RWPE2 (cell line): ENCODE results near the gene ANKS1B.

Experiments used
- ATAC-seq: fragments of 200-7000 bp; cut with Tn5 transposase; 3 replicates; pipeline ENCODE4 v1.9.1; 2021; ENCODE audit warnings: low read depth
- DNase-seq: peaks from one replicate; pipeline ENCODE4 v3.0.0-alpha.2; 2020; ENCODE audit warnings: low spot score
- H3K27ac ChIP-seq: fragments of 450-650 bp; 2 replicates; pipeline ENCODE4 v1.5.1; 2017; ENCODE audit warnings: mild to moderate bottlenecking; ENCODE audit not compliant: poor library complexity, severe bottlenecking
- H3K27me3 ChIP-seq: fragments of 250-450 bp; sonication (Bioruptor Pico); 2 replicates; pipeline ENCODE4 v1.5.1; 2021; ENCODE audit warnings: mild to moderate bottlenecking, moderate library complexity; ENCODE audit not compliant: insufficient read depth, poor library complexity, severe bottlenecking
- H3K36me3 ChIP-seq: fragments of 250-450 bp; sonication (Bioruptor Pico); 2 replicates; pipeline ENCODE4 v1.5.1; 2020; ENCODE audit warnings: low read depth, mild to moderate bottlenecking, moderate library complexity
- H3K4me1 ChIP-seq: fragments of 250-450 bp; sonication (Bioruptor Pico); 2 replicates; pipeline ENCODE4 v1.5.1; 2021; ENCODE audit warnings: mild to moderate bottlenecking, moderate library complexity; ENCODE audit not compliant: insufficient read depth, poor library complexity, severe bottlenecking
- H3K4me3 ChIP-seq: fragments of 250-450 bp; sonication (Bioruptor Pico); 2 replicates; pipeline ENCODE4 v1.5.1; 2021; ENCODE audit warnings: mild to moderate bottlenecking, moderate library complexity; ENCODE audit not compliant: severe bottlenecking
- H3K9me3 ChIP-seq: fragments of 250-450 bp; sonication (Bioruptor Pico); 2 replicates; pipeline ENCODE4 v1.5.1; 2021; ENCODE audit warnings: mild to moderate bottlenecking, moderate library complexity; ENCODE audit not compliant: severe bottlenecking
- TF ChIP-seq, protein P1 (sequence below): fragments of 450-650 bp; IDR thresholded peaks from one replicate; pipeline ENCODE4 v1.5.1; 2017; ENCODE audit warnings: mild to moderate bottlenecking, moderate library complexity; ENCODE audit not compliant: poor library complexity, severe bottlenecking

The ANKS1B gene

DNA sequence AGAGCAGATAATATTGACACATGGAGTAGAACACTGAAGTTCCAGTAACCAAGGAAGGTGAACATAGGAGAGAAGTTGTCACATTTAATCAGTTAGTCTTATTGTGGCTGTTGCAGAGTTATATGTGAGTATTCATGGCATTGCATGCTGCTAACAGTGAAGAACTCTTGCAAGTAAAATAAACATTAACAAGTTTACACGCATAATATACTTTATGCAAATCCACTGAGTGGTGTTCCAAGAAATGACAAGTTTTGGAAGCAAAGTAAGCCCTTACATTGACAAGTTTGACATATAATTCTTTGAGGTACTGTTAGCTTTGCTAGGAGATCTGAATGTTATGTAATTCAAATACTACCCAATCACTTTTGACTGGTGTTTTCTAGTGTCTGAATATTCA lies 125.6 kb downstream of the ANKS1B start:
- TF ChIP-seq, protein P1, sequence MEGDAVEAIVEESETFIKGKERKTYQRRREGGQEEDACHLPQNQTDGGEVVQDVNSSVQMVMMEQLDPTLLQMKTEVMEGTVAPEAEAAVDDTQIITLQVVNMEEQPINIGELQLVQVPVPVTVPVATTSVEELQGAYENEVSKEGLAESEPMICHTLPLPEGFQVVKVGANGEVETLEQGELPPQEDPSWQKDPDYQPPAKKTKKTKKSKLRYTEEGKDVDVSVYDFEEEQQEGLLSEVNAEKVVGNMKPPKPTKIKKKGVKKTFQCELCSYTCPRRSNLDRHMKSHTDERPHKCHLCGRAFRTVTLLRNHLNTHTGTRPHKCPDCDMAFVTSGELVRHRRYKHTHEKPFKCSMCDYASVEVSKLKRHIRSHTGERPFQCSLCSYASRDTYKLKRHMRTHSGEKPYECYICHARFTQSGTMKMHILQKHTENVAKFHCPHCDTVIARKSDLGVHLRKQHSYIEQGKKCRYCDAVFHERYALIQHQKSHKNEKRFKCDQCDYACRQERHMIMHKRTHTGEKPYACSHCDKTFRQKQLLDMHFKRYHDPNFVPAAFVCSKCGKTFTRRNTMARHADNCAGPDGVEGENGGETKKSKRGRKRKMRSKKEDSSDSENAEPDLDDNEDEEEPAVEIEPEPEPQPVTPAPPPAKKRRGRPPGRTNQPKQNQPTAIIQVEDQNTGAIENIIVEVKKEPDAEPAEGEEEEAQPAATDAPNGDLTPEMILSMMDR = no peak
- H3K4me1 ChIP-seq = no peaks in the 10 kb centered on the region
- ATAC-seq (no peak), DNase-seq (no peak)
- peaks cover 2% of the 10 kb centered on the region for H3K27me3 ChIP-seq
- no peak overlapping the region for H3K4me3 ChIP-seq
- no peak overlapping the region for H3K27ac ChIP-seq
- H3K9me3 ChIP-seq = no peaks in the 10 kb centered on the region
- H3K36me3 ChIP-seq = no peaks in the 10 kb centered on the region

DNA sequence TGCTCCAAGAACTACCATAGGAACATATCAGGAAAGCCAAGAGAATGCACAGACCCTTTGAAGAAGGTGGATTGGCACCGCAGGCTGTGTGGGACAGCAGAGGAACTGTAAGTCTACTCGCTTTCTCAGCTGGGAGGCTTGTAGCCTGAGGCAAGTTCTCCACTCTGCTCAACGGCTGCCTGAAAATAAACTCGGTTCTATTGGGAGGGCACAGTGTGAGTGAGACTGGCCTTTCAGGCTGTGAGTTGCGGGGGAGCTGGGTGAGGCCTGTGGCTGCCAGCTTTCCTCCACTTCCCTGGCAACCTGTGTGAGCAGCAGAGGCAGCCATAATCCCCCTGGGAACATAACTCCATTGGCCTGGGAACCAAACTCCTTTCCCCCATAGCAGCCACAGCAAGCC lies 132.1 kb downstream of the ANKS1B start:
- Histone ChIP-seq H3K27me3 (peaks cover 2% of the 10 kb centered on the region), H3K4me1 (no peaks in the 10 kb centered on the region), H3K27ac (no peak overlapping the region), H3K4me3 (no peak overlapping the region), H3K36me3 (no peaks in the 10 kb centered on the region), H3K9me3 (no peaks in the 10 kb centered on the region)
- TF ChIP-seq, protein P1 = no peak
- DNase-seq (no peak), ATAC-seq (no peak)

DNA sequence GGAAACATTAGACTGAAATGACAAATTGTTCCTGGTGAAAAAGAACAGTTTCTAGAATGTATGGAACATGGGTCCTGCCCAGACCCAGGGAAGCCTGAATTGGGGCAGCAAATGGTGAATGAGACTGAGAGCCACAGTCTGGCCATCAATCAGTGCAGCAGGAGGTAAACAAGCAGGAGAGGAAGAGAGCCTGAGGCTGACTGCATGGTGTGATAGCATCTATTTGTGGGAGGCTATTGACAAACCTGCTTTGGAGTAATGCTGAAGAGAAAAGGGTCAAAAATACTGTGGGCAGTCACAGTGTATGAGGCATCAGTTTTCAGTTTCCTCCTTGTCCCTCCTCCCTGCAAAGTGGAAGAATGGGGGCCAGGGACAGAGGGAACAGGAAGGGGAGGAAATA lies 136.8 kb downstream of the ANKS1B start:
- Histone ChIP-seq H3K4me3 (no peak overlapping the region), H3K4me1 (no peaks in the 10 kb centered on the region), H3K36me3 (no peaks in the 10 kb centered on the region), H3K27ac (no peak overlapping the region), H3K27me3 (peaks cover 2% of the 10 kb centered on the region), H3K9me3 (no peaks in the 10 kb centered on the region)
- TF ChIP-seq, protein P1 = no peak
- no peak for DNase-seq
- no peak for ATAC-seq

DNA sequence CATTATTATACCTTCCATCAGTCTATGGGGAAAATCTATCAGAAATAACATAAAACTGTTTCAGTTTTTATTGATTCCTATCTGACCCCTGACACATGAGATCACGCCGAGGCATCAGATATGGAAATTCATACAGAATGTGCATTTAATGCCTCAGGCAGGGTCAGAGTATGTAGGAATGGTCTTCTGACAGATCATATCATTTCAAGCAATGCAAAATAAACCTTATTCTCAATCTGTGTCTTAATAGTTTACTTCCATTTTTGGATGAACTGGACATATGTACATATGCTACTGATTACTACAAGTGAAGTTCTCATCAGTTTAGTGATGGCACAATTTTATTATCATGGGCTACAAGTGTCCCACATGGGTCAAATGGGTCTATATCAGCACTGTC lies 150.0 kb downstream of the ANKS1B start:
- TF ChIP-seq, protein P1 = no peak
- Histone ChIP-seq H3K4me1 (no peaks in the 10 kb centered on the region), H3K9me3 (no peaks in the 10 kb centered on the region), H3K27me3 (no peaks in the 10 kb centered on the region), H3K36me3 (no peaks in the 10 kb centered on the region), H3K27ac (no peak overlapping the region), H3K4me3 (no peak overlapping the region)
- no peak for DNase-seq
- no peak for ATAC-seq

DNA sequence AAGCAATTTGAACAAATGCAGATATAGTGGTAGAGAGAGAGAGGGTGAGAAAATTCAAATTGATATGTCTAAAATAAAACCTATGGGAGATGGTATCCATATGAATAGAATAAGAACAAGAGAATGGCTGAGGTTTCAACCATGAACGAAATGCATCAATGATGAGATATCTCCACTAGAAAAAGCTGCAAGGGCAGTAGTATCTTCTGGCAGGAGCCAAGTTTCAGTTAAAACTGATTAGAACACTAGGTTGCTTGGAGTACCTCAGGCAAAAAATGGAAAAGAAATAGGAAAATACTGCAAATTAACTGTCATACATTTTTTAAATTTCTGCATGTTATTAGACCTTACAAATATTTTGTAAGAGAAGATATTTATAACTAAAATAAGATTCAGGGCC lies 151.3 kb downstream of the ANKS1B start:
- DNase-seq (no peak), ATAC-seq (no peak)
- no peaks in the 10 kb centered on the region for H3K4me1 ChIP-seq
- no peaks in the 10 kb centered on the region for H3K9me3 ChIP-seq
- no peaks in the 10 kb centered on the region for H3K36me3 ChIP-seq
- H3K27ac ChIP-seq = no peak overlapping the region
- no peaks in the 10 kb centered on the region for H3K27me3 ChIP-seq
- TF ChIP-seq, protein P1 = no peak
- H3K4me3 ChIP-seq = no peak overlapping the region
